Stomach (tissue), 4 donors: ENCODE results near the gene BATF.

Source experiments
- EP300 ChIP-seq: sonication (generic); formaldehyde crosslinking; IDR thresholded peaks from one replicate; pipeline ENCODE4 v1.6.1; 2017; ENCODE audit warnings: antibody characterized with exemption
- POLR2A ChIP-seq, 4 donors: fragments of 450-650 bp; IDR thresholded peaks; one replicate each; pipeline ENCODE4 v1.6.1; 2016; ENCODE audit warnings: antibody characterized with exemption in 4 of 4, control low read depth in 2 of 4, mild to moderate bottlenecking in 1 of 4, moderate library complexity in 1 of 4
- TF ChIP-seq, protein P1 (sequence below), 7 experiments: fragments of 450-650 bp in 4 of 7; fragments of 200-600 bp in 3 of 7; sonication (generic) in 3 of 7; IDR thresholded peaks; one replicate each; pipeline ENCODE4 v1.5.1; 2016 to 2019; ENCODE audit warnings: antibody characterized with exemption in 7 of 7, control low read depth in 2 of 7, mild to moderate bottlenecking in 1 of 7

DNA sequence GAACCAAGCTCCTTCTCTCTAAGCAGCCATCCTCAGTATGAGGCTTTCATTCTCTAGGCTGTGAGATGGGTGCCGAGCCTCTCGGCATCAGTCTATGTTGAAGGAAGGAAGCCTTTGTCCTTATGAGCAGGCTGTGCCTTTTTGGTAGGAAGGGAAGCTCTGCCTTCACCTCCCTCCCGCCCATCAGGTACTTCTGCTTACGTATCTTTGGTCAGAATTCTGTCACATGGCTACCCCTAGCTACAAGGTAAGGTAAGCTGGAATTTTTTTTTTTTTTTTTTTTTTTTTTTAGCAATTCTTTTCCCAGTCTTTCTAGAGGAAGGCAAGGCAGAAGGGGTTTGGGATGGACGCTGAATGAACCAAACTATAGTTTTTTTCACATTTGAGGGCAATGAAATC lies 16.9 kb downstream of the BATF start:
- TF ChIP-seq EP300, result no peak
- TF ChIP-seq, protein P1, sequence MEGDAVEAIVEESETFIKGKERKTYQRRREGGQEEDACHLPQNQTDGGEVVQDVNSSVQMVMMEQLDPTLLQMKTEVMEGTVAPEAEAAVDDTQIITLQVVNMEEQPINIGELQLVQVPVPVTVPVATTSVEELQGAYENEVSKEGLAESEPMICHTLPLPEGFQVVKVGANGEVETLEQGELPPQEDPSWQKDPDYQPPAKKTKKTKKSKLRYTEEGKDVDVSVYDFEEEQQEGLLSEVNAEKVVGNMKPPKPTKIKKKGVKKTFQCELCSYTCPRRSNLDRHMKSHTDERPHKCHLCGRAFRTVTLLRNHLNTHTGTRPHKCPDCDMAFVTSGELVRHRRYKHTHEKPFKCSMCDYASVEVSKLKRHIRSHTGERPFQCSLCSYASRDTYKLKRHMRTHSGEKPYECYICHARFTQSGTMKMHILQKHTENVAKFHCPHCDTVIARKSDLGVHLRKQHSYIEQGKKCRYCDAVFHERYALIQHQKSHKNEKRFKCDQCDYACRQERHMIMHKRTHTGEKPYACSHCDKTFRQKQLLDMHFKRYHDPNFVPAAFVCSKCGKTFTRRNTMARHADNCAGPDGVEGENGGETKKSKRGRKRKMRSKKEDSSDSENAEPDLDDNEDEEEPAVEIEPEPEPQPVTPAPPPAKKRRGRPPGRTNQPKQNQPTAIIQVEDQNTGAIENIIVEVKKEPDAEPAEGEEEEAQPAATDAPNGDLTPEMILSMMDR (IDR thresholded peaks at IDR 0.05), result no peak
- TF ChIP-seq POLR2A (IDR thresholded peaks at IDR 0.05), result no peak
